Neural cell (in vitro differentiated cells): ENCODE data around the gene LANCL2. TPM values are rescaled to one million over a fixed set of nuclear protein-coding genes. Genes with fewer than 3 reads are reported as not detected.

Source experiments
- H2AFZ ChIP-seq: fragments of 200-600, 300-800 bp; sonication (generic), shearing (Covaris generic); 2 replicates; pipeline ENCODE4 v1.6.0; 2014; ENCODE audit warnings: low read depth, mild to moderate bottlenecking, antibody characterized with exemption, low read length, moderate library complexity
- H3F3A ChIP-seq: fragments of 200-600 bp; shearing (Covaris generic); 2 replicates; pipeline ENCODE4 v1.6.1; 2016; ENCODE audit warnings: mild to moderate bottlenecking, moderate library complexity, mixed read lengths, antibody characterized with exemption, low read length; ENCODE audit not compliant: insufficient read depth, poor library complexity, severe bottlenecking
- H3K27ac ChIP-seq: fragments of 200-600, 300-800 bp; sonication (generic), shearing (Covaris generic); 2 replicates; pipeline ENCODE4 v1.5.1; 2014; ENCODE audit warnings: mild to moderate bottlenecking, low read length, moderate library complexity
- H3K27me3 ChIP-seq: fragments of 300-800, 200-600 bp; sonication (generic), shearing (Covaris generic); 2 replicates; pipeline ENCODE4 v1.6.0; 2014; ENCODE audit warnings: mild to moderate bottlenecking, low read depth, low read length, moderate library complexity; ENCODE audit not compliant: insufficient read depth
- H3K36me3 ChIP-seq: fragments of 300-800, 200-600 bp; sonication (generic), shearing (Covaris generic); 2 replicates; pipeline ENCODE4 v1.5.1; 2014; ENCODE audit warnings: mild to moderate bottlenecking, antibody characterized with exemption, low read length, moderate library complexity; ENCODE audit not compliant: insufficient read depth
- H3K4me2 ChIP-seq: fragments of 300-800, 200-600 bp; sonication (generic), shearing (Covaris generic); 2 replicates; pipeline ENCODE4 v1.6.0; 2014; ENCODE audit warnings: mild to moderate bottlenecking, low read length
- H3K4me3 ChIP-seq: fragments of 300-800, 200-600 bp; sonication (generic), shearing (Covaris generic); 2 replicates; pipeline ENCODE4 v1.5.1; 2014; ENCODE audit warnings: mild to moderate bottlenecking, low read length, moderate library complexity
- H3K79me2 ChIP-seq: fragments of 200-600 bp; shearing (Covaris generic); replicated peaks from 2 replicates; pipeline ENCODE4 v1.6.0; 2014; ENCODE audit warnings: mild to moderate bottlenecking, low read length, moderate library complexity; ENCODE audit not compliant: insufficient read depth
- H3K9ac ChIP-seq: fragments of 300-800, 200-600 bp; sonication (generic), shearing (Covaris generic); 2 replicates; pipeline ENCODE4 v1.6.1; 2016; ENCODE audit warnings: mild to moderate bottlenecking, low read length, mixed read lengths
- H3K9me2 ChIP-seq: fragments of 200-600 bp; shearing (Covaris generic); 2 replicates; pipeline ENCODE4 v1.6.1; 2016; ENCODE audit warnings: mild to moderate bottlenecking, low read length, mixed read lengths; ENCODE audit not compliant: insufficient read depth
- H3K9me3 ChIP-seq: fragments of 200-600, 300-800 bp; sonication (generic), shearing (Covaris generic); 2 replicates; pipeline ENCODE4 v1.6.1; 2016; ENCODE audit warnings: mild to moderate bottlenecking, mixed run types, low read length, moderate library complexity, mixed read lengths
- H4K20me1 ChIP-seq: fragments of 200-600 bp; shearing (Covaris generic); 2 replicates; pipeline ENCODE4 v1.6.1; 2016; ENCODE audit warnings: mild to moderate bottlenecking, mixed run types; ENCODE audit not compliant: insufficient read depth
- CTCF ChIP-seq: fragments of 450-650 bp; IDR thresholded peaks from 2 replicates; pipeline ENCODE4 v1.5.1; 2014; ENCODE audit warnings: antibody characterized with exemption, mild to moderate bottlenecking, moderate library complexity; ENCODE audit not compliant: poor library complexity, severe bottlenecking
- EP300 ChIP-seq: fragments of 450-650 bp; conservative IDR thresholded peaks from 2 replicates; pipeline ENCODE4 v1.6.1; 2014; ENCODE audit warnings: antibody characterized with exemption, mild to moderate bottlenecking, moderate library complexity; ENCODE audit not compliant: poor library complexity, severe bottlenecking
- EZH2 ChIP-seq: fragments of 200-600, 300-800 bp; shearing (Covaris generic), sonication (generic); IDR thresholded peaks from 2 replicates; pipeline ENCODE4 v1.6.1; 2014; ENCODE audit warnings: antibody characterized with exemption, low read length, borderline replicate concordance, mild to moderate bottlenecking; ENCODE audit not compliant: insufficient read depth, poor library complexity, severe bottlenecking
- MXI1 ChIP-seq: fragments of 450-650 bp; conservative IDR thresholded peaks from 2 replicates; pipeline ENCODE4 v1.6.1; 2014; ENCODE audit warnings: antibody characterized with exemption, mild to moderate bottlenecking; ENCODE audit not compliant: poor library complexity, severe bottlenecking
- POLR2AphosphoS5 ChIP-seq: IDR thresholded peaks from 2 replicates; pipeline ENCODE4 v1.6.1; 2012
- RAD21 ChIP-seq: fragments of 450-650 bp; conservative IDR thresholded peaks from 2 replicates; pipeline ENCODE4 v1.6.1; 2014; ENCODE audit warnings: antibody characterized with exemption, mild to moderate bottlenecking, moderate library complexity
- SMC3 ChIP-seq: fragments of 450-650 bp; conservative IDR thresholded peaks from 2 replicates; pipeline ENCODE4 v1.6.1; 2014; ENCODE audit warnings: antibody characterized with exemption, mild to moderate bottlenecking, moderate library complexity; ENCODE audit not compliant: poor library complexity
- TAF1 ChIP-seq: IDR thresholded peaks from 2 replicates; pipeline ENCODE4 v1.6.1; 2012; ENCODE audit warnings: low read depth
- polyA plus RNA-seq: library from polyadenylated mRNA; depleted of rRNA; stranded (reverse); fragments of >200 nt; gene quantifications from 2 replicates; pipeline ENCODE4 v1.2.3, GENCODE V29; 2014
- TF ChIP-seq, protein P1 (sequence below): IDR thresholded peaks from 2 replicates; pipeline ENCODE4 v1.6.1; 2012; ENCODE audit warnings: borderline replicate concordance

LANCL2 gene
- polyA plus RNA-seq, 1 donor from 2014 or later: 51.2 TPM

DNA sequence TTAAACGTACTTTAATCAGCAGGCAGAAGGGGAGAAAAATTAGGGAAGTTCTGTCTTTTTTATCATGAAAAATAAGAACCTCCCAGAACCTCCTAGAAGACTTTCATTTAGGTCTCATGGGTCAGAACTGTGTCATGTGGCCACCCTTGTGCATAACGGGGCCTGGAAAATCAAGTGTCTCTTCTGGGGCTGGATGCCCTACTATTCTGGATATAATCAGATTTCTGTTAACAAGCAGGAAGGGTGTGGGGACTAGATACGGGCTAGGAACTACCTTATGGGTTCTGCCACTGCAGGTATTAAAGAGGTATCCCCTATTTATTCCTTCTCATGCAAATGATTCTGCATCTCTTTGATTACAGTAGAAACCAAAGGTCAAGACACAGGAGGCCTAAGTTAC, 14.1 kb downstream of the LANCL2 start:
- Histone ChIP-seq H3K9me3 (no peaks in the 10 kb centered on the region), H3K4me3 (no peak overlapping the region), H3K79me2 (peaks cover 5% of the 10 kb centered on the region), H2AFZ (no peak overlapping the region), H3K9ac (no peak overlapping the region), H3F3A (no peaks in the 10 kb centered on the region), H3K27ac (no peak overlapping the region), H3K4me2 (no peak overlapping the region), H3K36me3 (no peaks in the 10 kb centered on the region), H3K9me2 (no peaks in the 10 kb centered on the region), H3K27me3 (no peaks in the 10 kb centered on the region), H4K20me1 (no peaks in the 10 kb centered on the region)
- TF ChIP-seq, protein P1, sequence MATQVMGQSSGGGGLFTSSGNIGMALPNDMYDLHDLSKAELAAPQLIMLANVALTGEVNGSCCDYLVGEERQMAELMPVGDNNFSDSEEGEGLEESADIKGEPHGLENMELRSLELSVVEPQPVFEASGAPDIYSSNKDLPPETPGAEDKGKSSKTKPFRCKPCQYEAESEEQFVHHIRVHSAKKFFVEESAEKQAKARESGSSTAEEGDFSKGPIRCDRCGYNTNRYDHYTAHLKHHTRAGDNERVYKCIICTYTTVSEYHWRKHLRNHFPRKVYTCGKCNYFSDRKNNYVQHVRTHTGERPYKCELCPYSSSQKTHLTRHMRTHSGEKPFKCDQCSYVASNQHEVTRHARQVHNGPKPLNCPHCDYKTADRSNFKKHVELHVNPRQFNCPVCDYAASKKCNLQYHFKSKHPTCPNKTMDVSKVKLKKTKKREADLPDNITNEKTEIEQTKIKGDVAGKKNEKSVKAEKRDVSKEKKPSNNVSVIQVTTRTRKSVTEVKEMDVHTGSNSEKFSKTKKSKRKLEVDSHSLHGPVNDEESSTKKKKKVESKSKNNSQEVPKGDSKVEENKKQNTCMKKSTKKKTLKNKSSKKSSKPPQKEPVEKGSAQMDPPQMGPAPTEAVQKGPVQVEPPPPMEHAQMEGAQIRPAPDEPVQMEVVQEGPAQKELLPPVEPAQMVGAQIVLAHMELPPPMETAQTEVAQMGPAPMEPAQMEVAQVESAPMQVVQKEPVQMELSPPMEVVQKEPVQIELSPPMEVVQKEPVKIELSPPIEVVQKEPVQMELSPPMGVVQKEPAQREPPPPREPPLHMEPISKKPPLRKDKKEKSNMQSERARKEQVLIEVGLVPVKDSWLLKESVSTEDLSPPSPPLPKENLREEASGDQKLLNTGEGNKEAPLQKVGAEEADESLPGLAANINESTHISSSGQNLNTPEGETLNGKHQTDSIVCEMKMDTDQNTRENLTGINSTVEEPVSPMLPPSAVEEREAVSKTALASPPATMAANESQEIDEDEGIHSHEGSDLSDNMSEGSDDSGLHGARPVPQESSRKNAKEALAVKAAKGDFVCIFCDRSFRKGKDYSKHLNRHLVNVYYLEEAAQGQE: no peak
- no peak for TF ChIP-seq SMC3

GRCh38 chr7:55381189-55381588, 16.1 kb downstream of the LANCL2 start:
- H3K9ac ChIP-seq: no peak overlapping the region
- no peak overlapping the region for H3K4me3 ChIP-seq
- H2AFZ ChIP-seq: no peak overlapping the region
- no peaks in the 10 kb centered on the region for H4K20me1 ChIP-seq
- no peak overlapping the region for H3K4me2 ChIP-seq
- no peak overlapping the region for H3K27ac ChIP-seq
- TF ChIP-seq MXI1 (no peak), EZH2 (no peak), CTCF (no peak), TAF1 (no peak), SMC3 (no peak), POLR2AphosphoS5 (no peak), RAD21 (no peak), EP300 (no peak)
- TF ChIP-seq, protein P1: no peak
- H3K36me3 ChIP-seq: no peaks in the 10 kb centered on the region
- no peaks in the 10 kb centered on the region for H3F3A ChIP-seq
- peaks cover under 1% of the 10 kb centered on the region for H3K9me3 ChIP-seq
- no peaks in the 10 kb centered on the region for H3K9me2 ChIP-seq
- no peaks in the 10 kb centered on the region for H3K27me3 ChIP-seq
- peaks cover 5% of the 10 kb centered on the region for H3K79me2 ChIP-seq
